Activated CD8-positive, alpha-beta T cell treated with anti-CD3 and anti-CD28 coated beads for 36 hours (primary cell): ENCODE results near the gene MTRFR. TPM values are rescaled to one million over a fixed set of nuclear protein-coding genes. Genes with fewer than 3 reads are reported as not detected.

ENCODE experiments used
- ATAC-seq: fragments of 200-7000 bp; cut with Tn5 transposase; one replicate; pipeline ENCODE4 v1.10.0; 2021; ENCODE audit warnings: mild to moderate bottlenecking, moderate library complexity
- CTCF ChIA-PET: fragments of 350-600 bp; sonication (Branson Sonifier 250); formaldehyde crosslinking; loops from one replicate; lab custom pipeline; 2021; ENCODE audit warnings: antibody characterized with exemption; lab: Charles Lee
- POLR2A ChIA-PET: fragments of 350-600 bp; sonication (Branson Sonifier 250); formaldehyde crosslinking; loops from one replicate; lab custom pipeline; 2021; ENCODE audit warnings: antibody characterized with exemption; lab: Charles Lee
- DNase-seq: peaks from one replicate; pipeline ENCODE4 v3.0.0-alpha.2; 2020
- H3K27ac Mint-ChIP-seq: one replicate; pipeline ENCODE4 v1.8.0; 2021; ENCODE audit warnings: mild to moderate bottlenecking, mixed read lengths
- H3K27me3 Mint-ChIP-seq: one replicate; pipeline ENCODE4 v1.8.0; 2021; ENCODE audit warnings: mixed read lengths
- H3K36me3 Mint-ChIP-seq: one replicate; pipeline ENCODE4 v1.8.0; 2021; ENCODE audit warnings: low read depth, mixed read lengths
- H3K4me1 Mint-ChIP-seq: one replicate; pipeline ENCODE4 v1.8.0; 2021; ENCODE audit warnings: low read depth, mixed read lengths
- H3K4me3 Mint-ChIP-seq: one replicate; pipeline ENCODE4 v1.8.0; 2021; ENCODE audit warnings: mild to moderate bottlenecking, moderate library complexity, mixed read lengths
- H3K9me3 Mint-ChIP-seq: one replicate; pipeline ENCODE4 v1.8.0; 2021; ENCODE audit warnings: mixed read lengths
- intact Hi-C: fragments of 100-400 bp; cut with micrococcal nuclease; formaldehyde crosslinking; loops from one replicate; pipeline ENCODE4 v1.10.0; 2022
- total RNA-seq, 2 experiments: library from RNA; stranded (reverse); gene quantifications; one replicate each; pipeline ENCODE4 v1.2.3, GENCODE V29; 2021
- TF ChIP-seq, protein P1 (sequence below): fragments of 200-600 bp; IDR thresholded peaks from one replicate; pipeline ENCODE4 v1.8.0; 2022; ENCODE audit warnings: antibody characterized with exemption, mild to moderate bottlenecking

MTRFR gene
- total RNA-seq, 2 experiments from 2014 or later, result 28.1 to 31.0 TPM

GRCh38 chr12:123266679-123267277, 33.5 kb downstream of the MTRFR start:
- no peaks in the 10 kb centered on the region for H3K9me3 Mint-ChIP-seq
- ATAC-seq (no peak), DNase-seq (no peak)
- ChIA-PET POLR2A (interaction anchor here (0.7 to 1.3 kb wide), 5 partner anchors 12 to 445 kb away, joined by 3 to 4 read pairs (median 3); partner anchors contain the start of gene KMT5A), CTCF (interaction anchor here (1.0 to 2.3 kb wide), 3 partner anchors 25 to 315 kb away, joined by 3 to 10 read pairs (median 6); no protein-coding TSS in a partner anchor)
- peaks cover 16% of the 10 kb centered on the region for H3K4me1 Mint-ChIP-seq
- H3K27ac Mint-ChIP-seq, result no peak overlapping the region
- no peak overlapping the region for H3K4me3 Mint-ChIP-seq
- TF ChIP-seq, protein P1, sequence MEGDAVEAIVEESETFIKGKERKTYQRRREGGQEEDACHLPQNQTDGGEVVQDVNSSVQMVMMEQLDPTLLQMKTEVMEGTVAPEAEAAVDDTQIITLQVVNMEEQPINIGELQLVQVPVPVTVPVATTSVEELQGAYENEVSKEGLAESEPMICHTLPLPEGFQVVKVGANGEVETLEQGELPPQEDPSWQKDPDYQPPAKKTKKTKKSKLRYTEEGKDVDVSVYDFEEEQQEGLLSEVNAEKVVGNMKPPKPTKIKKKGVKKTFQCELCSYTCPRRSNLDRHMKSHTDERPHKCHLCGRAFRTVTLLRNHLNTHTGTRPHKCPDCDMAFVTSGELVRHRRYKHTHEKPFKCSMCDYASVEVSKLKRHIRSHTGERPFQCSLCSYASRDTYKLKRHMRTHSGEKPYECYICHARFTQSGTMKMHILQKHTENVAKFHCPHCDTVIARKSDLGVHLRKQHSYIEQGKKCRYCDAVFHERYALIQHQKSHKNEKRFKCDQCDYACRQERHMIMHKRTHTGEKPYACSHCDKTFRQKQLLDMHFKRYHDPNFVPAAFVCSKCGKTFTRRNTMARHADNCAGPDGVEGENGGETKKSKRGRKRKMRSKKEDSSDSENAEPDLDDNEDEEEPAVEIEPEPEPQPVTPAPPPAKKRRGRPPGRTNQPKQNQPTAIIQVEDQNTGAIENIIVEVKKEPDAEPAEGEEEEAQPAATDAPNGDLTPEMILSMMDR, result no peak
- H3K36me3 Mint-ChIP-seq, result peaks cover 21% of the 10 kb centered on the region
- intact Hi-C loops, result no loop called here
- no peaks in the 10 kb centered on the region for H3K27me3 Mint-ChIP-seq

- CTCF ChIA-PET, result interaction anchor here (1.0 to 2.3 kb wide), 3 partner anchors 25 to 314 kb away, joined by 3 to 10 read pairs (median 6); no protein-coding TSS in a partner anchor
- peaks cover 19% of the 10 kb centered on the region for H3K4me1 Mint-ChIP-seq
- DNase-seq (no peak), ATAC-seq (no peak)
- H3K27me3 Mint-ChIP-seq, result no peaks in the 10 kb centered on the region
- H3K4me3 Mint-ChIP-seq, result no peak overlapping the region
- TF ChIP-seq, protein P1, result no peak
- POLR2A ChIA-PET, result interaction anchor here (0.8 to 1.9 kb wide), 8 partner anchors 9 to 444 kb away, joined by 3 to 5 read pairs (median 4); partner anchors contain the start of gene KMT5A
- peaks cover 16% of the 10 kb centered on the region for H3K36me3 Mint-ChIP-seq
- H3K9me3 Mint-ChIP-seq, result no peaks in the 10 kb centered on the region
- intact Hi-C loops, result no loop called here
- H3K27ac Mint-ChIP-seq, result no peak overlapping the region
Measured at GRCh38 chr12:123267335-123267920, 34.2 kb downstream of the MTRFR start.

GRCh38 chr12:123267991-123268843, 35.0 kb downstream of the MTRFR start:
- Mint-ChIP-seq H3K4me3 (peak overlapping the region; percentile 91), H3K4me1 (peaks cover 19% of the 10 kb centered on the region), H3K27me3 (no peaks in the 10 kb centered on the region), H3K36me3 (peaks cover 13% of the 10 kb centered on the region), H3K9me3 (no peaks in the 10 kb centered on the region), H3K27ac (no peak overlapping the region)
- ChIA-PET POLR2A (interaction anchor here (0.6 to 1.9 kb wide), 6 partner anchors 10 to 239 kb away, joined by 3 to 5 read pairs (median 4); no protein-coding TSS in a partner anchor), CTCF (interaction anchor here (1.6 to 2.8 kb wide), 3 partner anchors 30 to 314 kb away, joined by 6 to 12 read pairs (median 10); partner anchors contain the start of genes MPHOSPH9 and MTRFR)
- intact Hi-C loops, result no loop called here
- TF ChIP-seq, protein P1, result no peak
- ATAC-seq (no peak), DNase-seq (no peak)

DNA sequence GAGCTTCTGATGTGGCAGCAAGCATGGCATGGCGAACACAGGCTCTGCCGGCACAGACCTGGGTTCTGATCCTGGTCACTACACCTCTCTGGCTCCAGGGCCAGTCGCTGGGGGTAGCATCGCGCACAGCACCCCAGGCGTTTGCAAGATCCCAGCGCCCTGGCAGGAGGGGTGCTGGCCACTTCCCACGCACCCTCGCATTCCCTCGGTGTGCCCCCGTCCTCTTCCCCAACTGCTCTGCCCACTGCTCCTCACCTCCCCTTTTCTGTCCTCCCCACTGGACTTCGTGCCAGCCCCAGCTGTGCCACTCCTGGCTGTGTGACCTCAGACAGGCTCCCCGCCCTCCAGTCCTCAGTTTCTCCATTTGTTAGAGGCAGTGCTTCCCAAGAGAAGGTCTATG, 35.6 kb downstream of the MTRFR start:
- no peak for DNase-seq
- Mint-ChIP-seq H3K27ac (peak overlapping the region; percentile 65), H3K27me3 (no peaks in the 10 kb centered on the region), H3K4me1 (peaks cover 19% of the 10 kb centered on the region), H3K36me3 (peaks cover 9% of the 10 kb centered on the region), H3K4me3 (peak overlapping the region; percentile 91), H3K9me3 (no peaks in the 10 kb centered on the region)
- CTCF ChIA-PET, result interaction anchor here (1.1 to 2.8 kb wide), 4 partner anchors 17 to 35 kb away, joined by 3 to 12 read pairs (median 8); partner anchors contain the start of genes MPHOSPH9 and MTRFR
- POLR2A ChIA-PET, result interaction anchor here (0.6 to 1.9 kb wide), 6 partner anchors 9 to 238 kb away, joined by 3 to 9 read pairs (median 4); no protein-coding TSS in a partner anchor
- ATAC-seq, result no peak
- intact Hi-C loops, result no loop called here
- TF ChIP-seq, protein P1, result no peak
